MV-4-11 (cell line): ENCODE data around the gene IP6K1.

Experiments used
- DNase-seq: peaks from one replicate; lab custom pipeline; 2025; lab: John Stamatoyannopoulos, UW

IP6K1 gene

GRCh38 chr3:49723628-49724551, 62.5 kb downstream of the IP6K1 start, which contains the start of gene GMPPB:
Gene GMPPB, minus strand, starts transcription at chr3:49723951. Its CDS starts 225 bp downstream, at chr3:49723726.
- peak; percentile 96 for DNase-seq

DNA sequence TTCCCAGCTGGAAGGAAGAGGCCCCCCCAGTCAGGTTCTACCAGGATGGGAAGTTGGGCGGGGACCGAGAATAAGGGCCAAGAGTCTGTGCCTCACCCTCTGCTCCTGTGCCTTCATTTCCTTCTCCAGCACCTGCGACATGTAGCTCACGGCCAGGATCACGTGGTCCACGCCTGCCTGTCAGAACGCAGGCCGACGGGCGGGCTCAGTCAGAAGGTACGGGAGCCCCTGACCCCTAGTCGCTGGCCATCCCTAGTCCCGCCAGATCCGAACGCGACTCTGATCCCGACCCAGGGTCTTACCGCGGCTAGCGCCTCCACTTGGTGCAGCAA, 63.1 kb downstream of the IP6K1 start:
- DNase-seq, result peak; percentile 30

- no peak for DNase-seq
Observed at GRCh38 chr3:49722896-49723295, 63.4 kb downstream of the IP6K1 start.

DNA sequence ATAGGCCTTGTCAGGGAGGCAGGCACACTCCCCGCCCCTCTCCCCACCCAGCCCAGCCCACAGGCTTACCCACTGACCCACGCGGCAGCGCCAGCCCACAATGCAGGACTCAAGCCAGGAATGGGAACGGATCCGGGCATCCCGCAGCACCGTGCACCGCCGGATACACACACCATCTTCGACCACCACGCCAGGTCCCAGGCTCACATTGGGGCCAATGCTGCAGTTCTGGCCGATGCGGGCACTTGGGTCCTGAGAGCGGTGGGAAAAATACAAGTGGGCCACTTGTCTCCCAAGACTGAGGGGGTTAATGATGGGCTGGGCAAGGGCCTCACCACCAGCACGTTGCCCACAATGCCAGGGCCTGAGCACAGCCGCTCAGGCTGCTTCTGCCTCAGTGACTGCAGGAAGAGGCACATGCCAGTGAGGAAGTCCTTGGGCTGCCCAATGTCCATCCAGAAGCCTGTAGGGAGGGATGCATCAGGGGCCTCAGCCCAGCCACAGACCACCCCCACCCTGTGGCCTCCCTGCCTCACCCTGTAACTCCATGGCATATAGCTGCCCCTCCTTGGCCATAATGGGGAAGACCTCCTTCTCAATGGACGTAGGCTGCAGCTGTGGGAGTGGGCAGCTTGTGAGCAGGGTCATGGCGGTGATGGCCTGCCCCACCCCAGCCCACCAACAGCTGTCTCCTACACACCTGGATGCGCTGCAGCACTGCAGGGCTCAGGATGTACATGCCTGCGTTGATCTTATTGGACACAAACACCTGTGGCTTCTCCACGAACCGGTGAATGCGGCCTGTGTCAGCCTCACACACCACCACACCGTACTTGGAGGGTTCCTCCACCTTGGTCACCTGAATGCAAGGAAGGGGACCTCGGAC, 64.2 kb downstream of the IP6K1 start:
- no peak for DNase-seq

DNA sequence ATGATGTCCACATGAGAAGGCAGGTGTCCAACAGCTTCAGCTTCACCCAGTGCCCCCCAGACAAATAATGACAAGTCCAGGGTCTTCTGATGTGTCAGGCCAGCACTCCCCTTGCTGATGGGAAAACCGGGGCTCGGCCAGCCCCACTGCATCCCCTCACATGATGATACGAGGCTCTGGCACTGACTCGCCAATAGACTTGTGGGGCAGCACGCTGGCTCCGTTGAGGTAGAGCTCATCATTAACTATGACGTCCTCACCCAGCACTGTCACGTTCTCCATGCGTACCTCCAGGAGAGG, 64.8 kb downstream of the IP6K1 start:
- no peak for DNase-seq

DNA sequence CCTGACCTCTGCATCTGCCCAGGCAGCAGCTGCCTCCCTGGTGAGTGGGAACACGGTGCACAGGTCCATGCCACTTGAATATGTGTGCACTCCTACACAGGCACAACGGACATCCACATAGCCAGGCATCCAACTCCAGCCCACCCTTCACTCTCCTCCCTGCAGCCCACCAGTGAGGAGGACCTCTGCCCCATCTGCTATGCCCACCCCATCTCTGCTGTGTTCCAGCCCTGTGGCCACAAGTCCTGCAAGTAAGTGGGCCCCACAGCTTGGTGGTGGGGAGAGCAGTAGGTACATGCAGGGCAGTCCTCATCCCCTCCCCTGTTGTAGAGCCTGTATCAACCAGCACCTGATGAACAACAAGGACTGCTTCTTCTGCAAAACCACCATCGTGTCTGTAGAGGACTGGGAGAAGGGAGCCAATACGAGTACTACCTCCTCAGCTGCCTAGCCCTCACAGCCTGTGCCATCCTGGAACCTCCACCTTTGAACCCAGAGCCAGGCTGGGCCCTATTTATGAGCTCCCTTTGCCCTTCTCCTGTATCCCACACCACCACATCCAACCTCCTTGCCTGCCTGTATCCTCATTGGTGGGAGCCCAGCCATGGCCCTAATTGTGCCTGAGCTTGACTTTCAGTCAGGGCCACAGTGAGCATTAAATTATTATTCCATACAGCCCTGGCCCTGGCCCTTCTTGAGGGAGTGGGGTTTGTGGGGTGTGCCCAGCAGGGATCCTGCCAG, 65.3 kb downstream of the IP6K1 start:
- DNase-seq, result no peak

- DNase-seq, result peak; percentile 92
Observed at GRCh38 chr3:49719214-49719884, 67.0 kb downstream of the IP6K1 start, which contains the start of gene AMIGO3. Gene AMIGO3, minus strand, starts transcription at chr3:49719684. Its CDS starts 219 bp downstream, at chr3:49719465.

DNA sequence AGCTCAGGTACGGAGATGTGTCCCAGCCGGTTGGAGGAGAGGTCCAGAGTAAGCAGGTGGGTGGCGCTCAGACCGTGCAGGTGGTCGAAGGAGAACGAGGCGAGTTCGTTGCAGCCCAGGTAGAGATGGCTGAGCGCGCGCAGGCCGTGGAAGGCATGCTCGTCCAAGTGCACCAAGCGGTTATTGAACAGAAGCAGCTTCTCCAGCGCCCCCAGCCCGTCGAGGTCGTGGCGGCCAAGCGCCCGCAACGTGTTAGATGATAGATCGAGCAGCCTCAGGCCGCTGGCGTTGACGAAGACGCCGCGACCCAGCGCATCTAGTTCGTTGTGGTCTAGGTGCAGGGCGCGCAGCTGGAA, 67.5 kb downstream of the IP6K1 start:
- no peak for DNase-seq

GRCh38 chr3:49717959-49718857, 68.1 kb downstream of the IP6K1 start:
- DNase-seq, result peak; percentile 1

DNA sequence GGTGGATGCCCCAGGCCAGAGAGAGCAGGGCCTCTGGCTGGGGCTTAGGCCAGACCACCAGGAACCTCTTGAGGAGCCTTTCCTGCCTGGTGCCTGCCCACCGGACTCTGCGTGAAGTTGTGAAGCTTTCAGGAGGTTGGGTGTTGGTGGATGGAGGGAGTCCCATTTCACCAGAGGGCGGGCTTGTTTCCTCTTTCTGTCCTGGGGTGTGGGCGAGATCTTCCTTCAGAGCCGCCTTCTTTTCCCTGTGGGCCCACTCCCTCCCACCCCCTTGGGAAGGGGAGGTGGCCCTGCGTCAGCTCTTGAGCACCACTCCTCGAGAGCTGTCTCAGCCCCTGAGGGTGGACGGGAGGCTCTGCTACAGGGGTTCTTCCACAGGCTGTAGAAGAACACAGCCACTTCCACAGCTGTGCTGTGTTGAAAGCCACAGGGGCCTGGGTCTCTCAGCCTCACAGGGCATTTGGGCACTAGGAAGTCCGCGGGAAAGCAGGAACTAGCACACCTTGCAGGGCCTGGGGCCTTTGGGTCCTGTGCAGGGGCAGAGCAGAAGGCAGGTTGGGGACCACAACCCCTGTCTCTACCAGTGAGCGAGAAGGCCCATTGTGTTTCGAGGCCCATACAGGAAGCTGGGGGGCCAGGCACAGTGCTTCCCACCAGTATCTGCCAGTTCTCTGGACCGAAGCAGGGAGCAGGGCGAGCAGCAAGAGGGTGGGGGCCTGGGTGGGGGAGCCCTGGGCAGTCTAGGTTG, 69.0 kb downstream of the IP6K1 start:
- no peak for DNase-seq

- no peak for DNase-seq
Observed at GRCh38 chr3:49716691-49717210, 69.6 kb downstream of the IP6K1 start.

- DNase-seq, result no peak
Observed at GRCh38 chr3:49716169-49716568, 70.2 kb downstream of the IP6K1 start.

- DNase-seq, result no peak
Observed at GRCh38 chr3:49715611-49716121, 70.7 kb downstream of the IP6K1 start.

GRCh38 chr3:49714728-49715550, 71.4 kb downstream of the IP6K1 start:
- DNase-seq, result no peak

DNA sequence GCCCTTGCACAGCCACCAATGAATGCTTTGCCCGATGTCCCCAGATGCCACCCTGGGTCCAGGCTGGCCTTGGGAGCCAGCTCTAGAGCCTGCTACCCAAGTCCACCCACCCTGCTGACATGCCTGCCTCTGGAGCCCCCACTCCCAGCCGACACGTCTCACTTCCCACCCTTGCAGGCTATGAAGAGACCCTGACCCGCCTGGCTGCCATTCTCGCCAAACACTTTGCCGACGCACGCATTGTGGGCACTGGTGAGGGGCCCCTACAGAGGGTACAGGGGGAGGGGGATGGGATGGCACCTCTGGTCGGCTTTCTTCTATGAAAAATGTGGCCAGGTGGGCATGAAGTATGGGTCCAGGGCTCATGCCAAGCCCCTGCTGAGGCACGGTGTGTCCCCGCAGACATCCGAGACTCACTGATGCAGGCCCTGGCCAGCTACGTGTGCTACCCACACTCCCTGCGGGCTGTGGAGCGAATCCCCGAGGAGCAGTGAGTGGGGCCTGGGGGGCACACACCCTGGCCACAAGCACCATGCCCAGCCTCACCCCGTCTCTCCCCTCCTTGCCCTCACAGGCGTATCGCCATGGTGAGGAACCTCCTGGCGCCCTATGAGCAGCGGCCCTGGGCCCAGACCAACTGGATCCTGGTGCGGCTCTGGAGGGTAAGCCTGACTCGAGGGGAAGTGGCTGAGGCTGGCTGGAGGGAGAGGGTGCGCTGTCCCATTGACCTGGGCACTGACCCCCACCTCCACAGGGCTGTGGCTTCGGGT, 72.8 kb downstream of the IP6K1 start:
- DNase-seq, result no peak

DNA sequence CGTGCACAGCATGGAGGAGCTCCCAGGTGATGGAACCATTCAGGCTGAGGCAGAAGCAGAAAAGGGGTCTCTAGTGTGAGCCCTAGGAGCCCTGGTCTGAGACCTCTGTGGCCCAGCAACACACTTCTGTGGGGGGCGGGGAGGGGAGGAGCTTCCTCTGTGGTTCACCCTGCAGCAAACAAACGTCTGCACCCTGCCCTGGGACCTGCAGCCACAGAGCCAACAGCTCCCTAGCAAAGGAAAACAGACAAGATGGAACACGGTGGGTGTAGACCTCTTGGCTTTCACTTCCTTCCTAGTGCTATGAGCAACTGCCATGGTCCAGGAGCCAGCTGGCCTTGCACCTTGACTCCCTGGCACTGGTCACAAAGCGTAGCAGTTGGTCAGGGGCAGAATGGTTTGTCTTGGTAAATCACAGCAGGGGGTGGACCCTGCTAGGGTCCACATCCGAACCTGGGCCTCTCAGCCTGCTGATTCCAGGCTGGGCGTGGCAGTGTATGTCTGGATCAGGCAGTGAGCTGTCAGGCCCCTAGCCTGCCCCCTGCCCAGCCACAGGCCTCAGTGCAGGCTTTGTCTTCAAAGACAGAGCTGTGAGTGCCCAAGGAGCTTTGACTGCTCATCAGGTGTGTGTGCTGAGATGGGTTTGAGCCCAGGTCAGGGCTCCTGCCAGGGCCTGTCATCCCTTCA, 73.6 kb downstream of the IP6K1 start:
- peak; percentile 84 for DNase-seq

DNA sequence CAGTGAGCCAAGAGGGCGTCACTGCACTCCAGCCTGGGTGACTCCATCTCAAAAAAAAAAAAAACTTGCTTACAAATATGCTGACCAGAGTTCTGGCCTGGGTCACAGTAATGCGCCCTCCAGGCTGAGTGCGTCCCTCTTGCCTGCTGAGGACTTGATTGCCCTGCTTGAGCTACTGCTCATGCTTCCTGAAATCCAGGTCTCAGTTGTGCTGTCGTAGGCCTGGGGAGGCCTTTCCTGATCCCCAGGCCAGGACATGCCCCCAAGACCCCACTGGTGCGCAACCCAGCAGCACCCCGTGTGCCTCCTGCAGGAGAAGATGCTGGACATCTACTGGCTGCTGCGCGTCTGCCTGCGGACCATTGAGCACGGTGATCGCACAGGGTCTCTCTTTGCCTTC, 74.2 kb downstream of the IP6K1 start:
- DNase-seq, result no peak
